GM19035 (cell line): ENCODE measurements around the gene SDHA.
"Not testable (repeated sequence)": the region's sequence is repeated elsewhere in the genome, so short reads cannot be mapped to it uniquely, and the experiment has no call there.

Experiments used
- ATAC-seq: cut with Tn5 transposase; IDR thresholded peaks from one replicate; pipeline ENCODE4 v1.9.1; 2021; ENCODE audit not compliant: unreplicated experiment

The SDHA gene

DNA sequence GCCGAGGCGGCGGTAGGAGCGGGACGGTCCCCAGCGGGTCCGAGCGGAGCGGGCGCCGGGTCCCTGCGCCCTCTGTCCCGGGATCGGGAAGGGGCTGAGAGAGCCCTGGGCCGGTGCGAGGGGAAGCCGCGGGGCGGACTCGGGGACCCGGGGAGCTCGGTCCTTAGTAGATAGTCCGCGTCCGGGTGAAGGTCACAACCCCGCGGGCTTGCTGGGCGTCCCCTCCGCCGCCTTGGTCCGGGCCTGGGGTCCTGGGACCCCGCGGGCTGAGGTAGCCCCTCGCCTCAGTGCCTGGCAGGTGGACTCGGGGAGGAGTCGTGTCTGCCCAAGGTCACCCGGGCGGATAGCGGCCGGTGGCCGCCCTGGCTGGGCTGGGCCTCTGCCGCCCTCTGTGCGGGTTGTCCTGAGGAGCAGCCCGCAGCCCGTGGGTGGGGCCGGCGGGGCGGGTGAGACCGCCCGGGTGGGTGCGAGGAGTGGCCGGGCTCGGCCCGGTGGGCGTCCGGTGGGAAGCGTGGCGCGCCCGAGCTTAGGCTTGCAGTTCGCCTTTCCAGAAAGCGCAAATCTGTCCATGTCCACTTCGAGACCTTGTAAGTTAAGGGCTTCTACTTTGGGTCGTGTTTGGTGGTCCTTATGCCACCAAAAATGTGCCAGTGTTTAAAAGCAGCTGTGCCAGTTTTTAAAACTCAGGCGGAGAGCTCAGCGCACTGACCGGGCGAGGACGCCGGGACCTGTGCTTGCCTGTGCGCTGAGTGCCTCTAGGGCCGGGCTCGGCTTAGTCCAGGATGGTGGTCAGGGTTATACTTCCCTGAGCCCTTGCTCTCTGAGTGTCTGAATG lies 554 bp downstream of the SDHA start:
- peak; percentile 32 for ATAC-seq

DNA sequence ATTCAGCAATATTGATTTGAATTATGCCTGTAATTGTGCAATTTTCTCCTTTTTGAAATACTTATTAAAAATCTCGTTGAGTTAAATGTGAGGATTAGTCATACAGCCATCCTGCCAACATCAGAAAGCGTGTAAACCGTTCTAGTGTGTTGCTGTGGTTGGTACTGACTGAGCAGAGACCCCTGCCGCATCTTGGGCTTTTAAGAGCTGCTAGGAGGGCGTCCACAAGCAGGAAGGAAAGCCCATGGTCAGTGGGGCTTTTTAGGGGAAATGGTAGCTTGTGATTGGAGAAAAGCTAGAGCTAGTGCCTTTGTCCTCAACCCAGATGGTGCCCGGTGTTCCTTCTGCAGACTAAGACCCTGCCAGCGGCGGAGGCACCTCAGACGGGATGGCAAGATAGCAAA lies 1.3 kb downstream of the SDHA start:
- no peak for ATAC-seq

DNA sequence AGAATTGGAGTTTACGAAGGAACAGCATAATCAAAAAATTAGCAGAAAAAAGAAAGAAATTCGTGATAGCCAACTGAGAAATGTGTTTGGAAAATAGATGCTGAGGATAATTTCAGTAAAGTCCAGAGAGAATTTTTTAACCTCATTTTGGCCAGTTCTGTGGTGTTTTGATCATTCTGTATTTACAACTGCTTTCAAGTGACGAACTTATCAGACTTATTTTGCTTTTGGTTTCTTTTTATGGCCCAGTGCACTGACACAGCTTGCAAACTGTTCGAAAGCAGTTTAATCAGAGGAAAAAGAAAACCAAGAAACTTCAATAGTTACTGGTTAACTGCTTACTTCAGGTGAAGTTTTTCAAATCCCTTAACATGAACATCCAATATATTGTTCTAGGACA lies 1.9 kb downstream of the SDHA start:
- no peak for ATAC-seq

DNA sequence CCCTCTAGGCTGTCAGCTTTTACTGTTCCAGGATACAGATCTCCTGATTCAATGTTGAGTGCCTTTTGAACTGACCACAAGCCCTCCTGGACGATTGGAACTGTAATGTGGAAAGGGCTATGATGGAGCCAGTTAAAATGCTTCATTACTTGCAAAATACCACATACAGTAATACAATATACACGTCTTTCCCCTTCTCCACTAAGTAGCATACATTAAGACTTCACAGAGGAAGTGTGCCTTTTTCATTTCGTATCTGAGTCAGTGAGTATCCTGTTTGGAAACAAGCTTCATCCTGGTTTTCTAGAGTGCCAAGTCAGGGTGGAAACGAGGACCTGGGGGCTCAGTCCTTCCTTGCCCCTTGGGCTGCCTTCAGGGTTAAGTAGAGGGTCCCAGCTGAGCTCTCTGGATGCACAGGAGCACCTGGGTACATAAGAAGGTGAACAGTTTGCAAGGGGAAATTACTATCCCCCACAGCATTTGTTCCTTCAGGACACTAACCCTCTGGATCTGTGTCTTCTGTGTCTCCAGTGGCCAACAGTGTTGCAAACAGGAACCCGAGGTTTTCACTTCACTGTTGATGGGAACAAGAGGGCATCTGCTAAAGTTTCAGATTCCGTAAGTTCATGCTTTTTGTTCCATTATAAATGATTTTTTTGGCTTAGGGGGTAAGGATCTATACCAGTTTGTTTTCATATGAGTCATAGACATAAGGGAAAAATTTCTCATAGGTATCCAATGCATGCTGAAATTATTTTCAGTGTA lies 5.0 kb downstream of the SDHA start:
- not testable (repeated sequence) for ATAC-seq

- ATAC-seq = no peak
These were observed 5.7 kb downstream of the SDHA start for GRCh38 chr5:223791-224190.

DNA sequence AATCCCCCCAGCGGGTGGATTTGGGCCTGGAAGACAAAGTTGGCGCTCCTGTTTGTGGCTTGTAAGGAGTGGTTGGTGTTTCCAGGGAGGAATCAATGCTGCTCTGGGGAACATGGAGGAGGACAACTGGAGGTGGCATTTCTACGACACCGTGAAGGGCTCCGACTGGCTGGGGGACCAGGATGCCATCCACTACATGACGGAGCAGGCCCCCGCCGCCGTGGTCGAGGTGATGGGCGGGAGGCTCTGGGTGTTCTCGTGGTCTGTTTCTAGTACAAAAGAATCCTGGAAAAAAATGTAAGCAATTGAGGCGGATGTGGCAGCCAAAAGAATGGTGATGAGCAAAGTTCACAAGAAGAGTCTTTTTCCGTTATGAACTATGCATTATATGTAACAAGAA lies 7.2 kb downstream of the SDHA start:
- no peak for ATAC-seq

DNA sequence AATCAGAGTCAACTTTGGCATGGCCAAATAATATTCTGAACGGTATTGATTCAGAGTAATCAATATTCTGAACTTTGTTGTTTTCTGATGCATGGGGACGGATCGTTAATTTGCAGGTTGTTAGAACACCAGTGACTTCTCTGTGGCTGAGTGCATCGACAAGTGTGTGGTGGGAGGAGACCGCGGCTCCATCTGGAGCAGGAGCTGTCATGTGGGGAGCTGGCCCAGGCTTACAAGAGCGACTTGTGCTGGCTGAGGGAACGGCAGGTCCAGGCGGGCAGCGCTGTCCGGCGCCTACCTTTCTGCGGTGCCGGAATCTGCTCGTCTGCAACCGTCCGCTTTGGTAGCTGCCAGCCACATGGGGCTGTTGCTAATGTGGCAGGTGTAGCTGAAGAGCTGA lies 9.3 kb downstream of the SDHA start:
- ATAC-seq = not testable (repeated sequence)

DNA sequence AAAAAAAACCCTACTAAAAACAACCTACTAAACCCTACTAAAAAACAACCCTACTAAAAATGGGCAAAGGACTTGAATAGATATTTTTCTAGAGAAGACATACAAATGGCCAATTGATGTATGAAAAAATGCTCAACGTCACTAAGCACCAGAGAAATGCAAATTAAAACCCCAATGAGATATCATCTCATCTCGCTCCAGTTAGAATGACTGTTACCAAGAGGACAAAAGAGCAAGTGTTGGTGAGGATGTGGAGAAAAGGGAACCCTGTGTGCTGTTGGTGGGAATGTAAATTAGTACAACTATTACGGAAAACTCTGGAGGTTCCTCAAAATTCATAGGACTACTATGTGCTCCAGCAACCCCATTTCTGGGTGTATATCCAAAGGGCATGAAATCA lies 10.8 kb downstream of the SDHA start:
- no peak for ATAC-seq

DNA sequence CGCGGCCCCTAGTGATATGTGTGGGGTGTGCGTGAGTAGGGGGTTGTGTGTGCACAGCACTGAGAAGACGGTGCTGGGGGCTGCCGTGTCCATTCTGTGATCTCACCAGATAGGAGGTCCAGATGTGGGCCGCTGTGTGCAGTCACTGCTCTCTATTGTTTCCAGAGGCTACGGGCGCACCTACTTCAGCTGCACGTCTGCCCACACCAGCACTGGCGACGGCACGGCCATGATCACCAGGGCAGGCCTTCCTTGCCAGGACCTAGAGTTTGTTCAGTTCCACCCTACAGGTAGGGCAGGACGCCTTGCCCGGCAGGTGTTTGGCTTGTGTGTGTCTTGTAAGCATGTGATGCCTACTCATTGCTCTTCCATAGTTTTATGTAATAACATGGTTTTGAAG lies 12.6 kb downstream of the SDHA start:
- ATAC-seq = no peak

GRCh38 chr5:231661-232060 lies 13.5 kb downstream of the SDHA start:
- no peak for ATAC-seq

DNA sequence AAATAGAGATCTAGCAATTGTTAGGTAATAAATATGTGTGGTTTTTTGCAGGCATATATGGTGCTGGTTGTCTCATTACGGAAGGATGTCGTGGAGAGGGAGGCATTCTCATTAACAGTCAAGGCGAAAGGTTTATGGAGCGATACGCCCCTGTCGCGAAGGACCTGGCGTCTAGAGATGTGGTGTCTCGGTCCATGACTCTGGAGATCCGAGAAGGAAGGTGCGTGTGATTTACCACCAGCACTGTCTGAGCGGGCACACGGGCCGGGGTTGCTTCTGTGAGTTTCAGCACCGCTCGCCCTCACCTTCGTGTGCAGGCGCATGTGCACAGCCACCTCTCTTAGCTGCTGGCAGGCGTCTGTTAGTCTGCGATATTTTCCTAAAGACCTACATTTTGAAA lies 15.3 kb downstream of the SDHA start:
- not testable (repeated sequence) for ATAC-seq

- no peak for ATAC-seq
These were observed 16.3 kb downstream of the SDHA start for GRCh38 chr5:234450-234849.

- ATAC-seq = not testable (repeated sequence)
These were observed 17.4 kb downstream of the SDHA start for GRCh38 chr5:235527-235926.

DNA sequence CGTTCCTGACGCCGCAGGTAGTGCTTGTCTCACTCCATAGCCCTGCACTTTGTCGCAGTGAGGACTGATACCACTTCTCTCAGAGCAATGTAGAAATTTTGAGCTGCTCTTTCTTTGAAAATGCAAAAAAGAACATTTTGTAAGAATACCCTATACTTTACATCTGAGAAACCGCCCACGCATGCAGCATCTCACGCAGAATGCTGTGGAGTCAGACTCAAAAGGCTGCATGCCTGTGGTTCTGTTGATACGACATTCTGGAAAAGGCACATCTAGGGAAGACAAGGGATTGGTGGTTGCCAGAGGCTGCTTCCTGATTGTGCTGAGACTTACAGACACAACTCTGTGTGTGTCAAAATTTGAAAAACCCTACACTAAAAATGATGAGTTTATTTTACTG lies 19.8 kb downstream of the SDHA start:
- not testable (repeated sequence) for ATAC-seq

DNA sequence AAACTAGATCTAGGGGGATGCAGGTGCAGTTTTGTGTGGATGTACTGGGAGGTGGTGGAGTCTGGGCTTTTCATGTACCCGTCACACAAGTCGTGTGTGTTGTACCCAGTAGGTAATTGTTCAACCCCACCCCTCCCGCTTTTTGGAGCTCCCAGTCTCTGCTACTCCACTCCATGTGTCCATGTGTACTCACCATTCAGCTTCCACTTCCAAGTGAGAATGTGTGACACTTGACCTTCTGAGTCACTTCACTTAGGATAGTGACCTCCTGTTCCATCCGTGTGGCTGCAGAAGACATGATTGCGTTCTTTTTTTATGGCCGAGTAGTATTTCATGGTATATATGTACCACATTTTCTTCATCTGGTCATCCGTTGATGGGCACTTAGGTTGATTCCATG lies 22.4 kb downstream of the SDHA start:
- not testable (repeated sequence) for ATAC-seq

GRCh38 chr5:241045-241669 lies 23.0 kb downstream of the SDHA start:
- ATAC-seq = not testable (repeated sequence)

GRCh38 chr5:243683-244367 lies 25.7 kb downstream of the SDHA start:
- not testable (repeated sequence) for ATAC-seq

DNA sequence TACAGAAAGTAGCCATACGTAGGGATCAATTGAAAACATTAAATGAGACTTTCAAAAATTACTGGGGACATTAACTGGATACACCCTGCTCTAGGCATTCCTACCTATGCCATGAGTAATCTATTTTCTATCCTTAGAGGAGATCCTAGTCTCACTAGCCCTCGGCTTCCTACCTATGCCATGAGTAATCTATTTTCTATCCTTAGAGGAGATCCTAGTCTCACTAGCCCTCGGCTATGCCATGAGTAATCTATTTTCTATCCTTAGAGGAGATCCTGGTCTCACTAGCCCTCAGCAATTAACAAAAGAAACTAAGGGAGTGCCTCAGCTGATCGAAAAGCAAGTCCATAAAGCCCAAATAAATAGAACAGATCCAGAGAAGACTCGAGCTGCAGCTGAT lies 27.6 kb downstream of the SDHA start:
- not testable (repeated sequence) for ATAC-seq

DNA sequence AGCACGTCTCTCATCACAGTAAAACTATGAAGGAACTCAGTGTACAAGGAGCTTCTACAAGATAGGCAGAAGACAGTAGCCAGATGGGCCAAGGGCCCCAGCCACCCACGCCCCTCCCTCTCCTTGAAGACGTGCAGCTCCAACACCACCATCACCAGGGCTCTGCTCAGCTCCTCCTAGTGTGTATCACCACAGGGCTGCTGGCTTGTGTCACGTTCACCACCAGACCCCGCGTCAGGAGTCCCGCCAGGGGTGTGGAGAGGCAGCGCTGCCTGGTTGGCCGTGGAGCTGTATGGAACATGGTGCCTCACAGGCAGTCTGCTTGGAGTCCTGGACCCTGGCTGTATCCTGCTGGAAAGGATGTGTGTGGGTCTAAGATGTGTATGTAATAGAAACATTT lies 32.3 kb downstream of the SDHA start:
- ATAC-seq = not testable (repeated sequence)

- ATAC-seq = not testable (repeated sequence)
These were observed 32.9 kb downstream of the SDHA start for GRCh38 chr5:251016-251415.

DNA sequence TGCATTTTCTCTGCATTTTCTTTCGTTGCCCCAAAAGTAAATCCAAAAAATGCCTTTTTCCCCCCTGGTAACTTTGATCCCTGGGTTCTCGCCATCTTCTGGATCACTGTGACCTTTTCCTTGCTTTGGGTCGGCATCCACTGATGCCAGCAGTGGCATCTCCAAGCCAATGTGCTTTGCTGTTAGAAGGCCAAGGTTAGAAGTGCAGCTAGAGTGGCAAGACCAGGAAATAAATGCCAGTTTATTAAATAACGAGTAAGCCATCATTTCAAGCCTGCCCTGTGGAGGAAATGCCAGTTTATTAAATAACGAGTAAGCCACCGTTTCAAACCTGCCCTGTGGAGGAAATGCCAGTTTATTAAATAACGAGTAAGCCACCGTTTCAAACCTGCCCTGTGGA lies 33.4 kb downstream of the SDHA start:
- ATAC-seq = not testable (repeated sequence)
